CD4-positive, alpha-beta T cell treated with Interleukin-21 for 1 hour (primary cell): Measurements from ENCODE around the gene BDP1.
A peak's percentile ranks its signal among the peaks of the same experiment; 100 is the strongest.
"Not testable (repeated sequence)": the region's sequence is repeated elsewhere in the genome, so short reads cannot be mapped to it uniquely, and the experiment has no call there.

Source experiments
- DNase-seq: peaks from one replicate; pipeline ENCODE4 v3.0.0-alpha.2; 2020

Gene BDP1

GRCh38 chr5:71475788-71476384 is 20.4 kb downstream of the BDP1 start:
- DNase-seq = peak; percentile 15

- DNase-seq = no peak
Observed at GRCh38 chr5:71481441-71481840, 26.0 kb downstream of the BDP1 start.

- no peak for DNase-seq
Observed at GRCh38 chr5:71482132-71482531, 26.7 kb downstream of the BDP1 start.

GRCh38 chr5:71483355-71483754 is 27.9 kb downstream of the BDP1 start:
- DNase-seq = no peak

GRCh38 chr5:71492817-71493615 is 37.6 kb downstream of the BDP1 start:
- DNase-seq = no peak

GRCh38 chr5:71494202-71494601 is 38.8 kb downstream of the BDP1 start:
- not testable (repeated sequence) for DNase-seq

GRCh38 chr5:71498756-71499155 is 43.3 kb downstream of the BDP1 start:
- DNase-seq = not testable (repeated sequence)

- DNase-seq = no peak
Observed at GRCh38 chr5:71503536-71503935, 48.1 kb downstream of the BDP1 start.

- DNase-seq = no peak
Observed at GRCh38 chr5:71522151-71522550, 66.7 kb downstream of the BDP1 start.

GRCh38 chr5:71525611-71526010 is 70.2 kb downstream of the BDP1 start:
- DNase-seq = not testable (repeated sequence)

GRCh38 chr5:71528206-71528605 is 72.8 kb downstream of the BDP1 start:
- no peak for DNase-seq

- DNase-seq = no peak
Observed at GRCh38 chr5:71529682-71530081, 74.2 kb downstream of the BDP1 start.

GRCh38 chr5:71533142-71533541 is 77.7 kb downstream of the BDP1 start:
- no peak for DNase-seq

GRCh38 chr5:71533615-71534014 is 78.2 kb downstream of the BDP1 start:
- peak; percentile 68 for DNase-seq

GRCh38 chr5:71537687-71538086 is 82.2 kb downstream of the BDP1 start:
- no peak for DNase-seq

GRCh38 chr5:71550885-71551284 is 95.4 kb downstream of the BDP1 start:
- not testable (repeated sequence) for DNase-seq

- DNase-seq = not testable (repeated sequence)
Observed at GRCh38 chr5:71551582-71551981, 96.1 kb downstream of the BDP1 start.

- not testable (repeated sequence) for DNase-seq
Observed at GRCh38 chr5:71552026-71552749, 96.7 kb downstream of the BDP1 start.

- DNase-seq = no peak
Observed at GRCh38 chr5:71563161-71563560, 107.7 kb downstream of the BDP1 start.

- no peak for DNase-seq
Observed at GRCh38 chr5:71564895-71565294, 109.4 kb downstream of the BDP1 start.

GRCh38 chr5:71569748-71570509 is 114.5 kb downstream of the BDP1 start:
- no peak for DNase-seq

GRCh38 chr5:71571811-71572210 is 116.4 kb downstream of the BDP1 start:
- DNase-seq = not testable (repeated sequence)

- DNase-seq = no peak
Observed at GRCh38 chr5:71573591-71573990, 118.1 kb downstream of the BDP1 start.
